Upper lobe of left lung (tissue), 6 donors: Measurements from ENCODE around the gene OSBPL8. TPM values are rescaled to one million over a fixed set of nuclear protein-coding genes. Genes with fewer than 3 reads are reported as not detected.

ENCODE experiments used
- ATAC-seq, 2 donors: fragments of 200-7000 bp; cut with Tn5 transposase; one replicate each; pipeline ENCODE4 v1.9.1; 2022; ENCODE audit warnings: mild to moderate bottlenecking in 2 of 2, moderate library complexity in 2 of 2; ENCODE audit not compliant: low FRiP score in 2 of 2
- DNase-seq, 2 donors: peaks; one replicate each; pipeline ENCODE4 v3.0.0-alpha.2; 2019 to 2020
- H3K27ac ChIP-seq, 4 donors: fragments of 200-600 bp; sonication (generic); one replicate each; pipeline ENCODE4 v1.5.1; 2016 to 2019
- H3K27me3 ChIP-seq, 4 donors: fragments of 200-600 bp; sonication (generic); one replicate each; pipeline ENCODE4 v1.5.1; 2017 to 2019
- H3K36me3 ChIP-seq, 4 donors: fragments of 200-600 bp; sonication (generic); one replicate each; pipeline ENCODE4 v1.5.1; 2016 to 2019
- H3K4me1 ChIP-seq, 4 donors: fragments of 200-600 bp; sonication (generic); one replicate each; pipeline ENCODE4 v1.5.1; 2018 to 2019
- H3K4me3 ChIP-seq, 4 donors: fragments of 200-600 bp; sonication (generic); one replicate each; pipeline ENCODE4 v1.5.1; 2017 to 2019; ENCODE audit warnings: mild to moderate bottlenecking in 2 of 4, moderate library complexity in 1 of 4
- H3K9me3 ChIP-seq, 4 donors: fragments of 200-600 bp; sonication (generic); one replicate each; pipeline ENCODE4 v1.5.1; 2018 to 2019
- EP300 ChIP-seq, 4 donors: sonication (generic); formaldehyde crosslinking; IDR thresholded peaks; one replicate each; pipeline ENCODE4 v1.5.1; 2017; ENCODE audit warnings: antibody characterized with exemption in 4 of 4, control low read depth in 2 of 4
- POLR2A ChIP-seq, 4 donors: fragments of 450-650 bp; IDR thresholded peaks; one replicate each; pipeline ENCODE4 v1.5.1; 2016 to 2017; ENCODE audit warnings: antibody characterized with exemption in 4 of 4, mild to moderate bottlenecking in 2 of 4
- POLR2AphosphoS5 ChIP-seq, 2 donors: sonication (generic); formaldehyde crosslinking; IDR thresholded peaks; one replicate each; pipeline ENCODE4 v1.5.1; 2017; ENCODE audit warnings: antibody characterized with exemption in 2 of 2
- WGBS, 2 donors: methylation state at CpG; one replicate each; pipeline ENCODE4 v1.1.5; 2017 to 2018; 5-methylcytosine and 5-hydroxymethylcytosine counted together
- total RNA-seq, 6 donors: library from RNA; depleted of rRNA in 4 of 6; stranded (reverse); fragments of >200 nt in 4 of 6; gene quantifications; one replicate each; pipeline versions ENCODE4 v1.1.0 to v1.2.1, GENCODE V29; 2016 to 2021
- TF ChIP-seq, protein P1 (sequence below), 6 experiments: fragments of 450-650 bp in 4 of 6; fragments of 200-600 bp in 2 of 6; sonication (generic) in 2 of 6; IDR thresholded peaks; one replicate each; pipeline ENCODE4 v1.5.1; 2016 to 2019; ENCODE audit warnings: antibody characterized with exemption in 6 of 6
- donor health status: DM: no; HTN: no; CAD: no; lungs with moderate emphysema.
- donor health status: DM: no; HTN: yes; CAD: no; lungs with severe emphysema.

The OSBPL8 gene
- total RNA-seq, 6 donors from 2014 or later: 35.6 to 103 (median 73.3) TPM

DNA sequence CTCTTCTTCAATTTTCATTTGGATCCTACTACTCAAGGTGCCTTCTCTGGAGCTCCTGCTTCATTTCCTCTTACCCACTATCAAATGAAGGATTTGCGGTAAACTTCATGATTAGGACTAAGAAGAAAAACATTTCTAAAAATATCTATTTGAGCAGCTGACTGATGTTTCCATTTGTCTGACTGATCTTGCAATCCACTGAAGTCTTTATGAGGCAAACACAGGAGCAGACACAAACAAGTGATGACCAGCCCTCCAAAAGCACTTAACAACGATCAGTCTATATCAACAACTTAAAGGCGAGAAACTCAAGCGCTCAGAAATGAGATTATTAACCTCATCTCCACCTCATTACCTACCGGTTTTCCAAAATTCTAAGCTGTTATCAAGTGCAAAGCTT lies 26.2 kb downstream of the OSBPL8 start:
- 70 to 80% methylated on average over 5 of the region's 5 CpGs for WGBS, 2 donors
- Histone ChIP-seq H3K9me3 (no peaks in the 10 kb centered on the region), H3K27me3 (no peaks in the 10 kb centered on the region), H3K4me1 (peaks cover 0 to 6% (median 1%) of the 10 kb centered on the region in 4 donors), H3K4me3 (no peak overlapping the region), H3K27ac (no peak overlapping the region), H3K36me3 (peaks cover 0 to 3% (median 0%) of the 10 kb centered on the region in 4 donors)
- DNase-seq (no peak), ATAC-seq (no peak)
- TF ChIP-seq POLR2A (IDR thresholded peaks at IDR 0.05) (no peak), POLR2AphosphoS5 (IDR thresholded peaks at IDR 0.05) (no peak), EP300 (IDR thresholded peaks at IDR 0.05) (no peak)
- TF ChIP-seq, protein P1, sequence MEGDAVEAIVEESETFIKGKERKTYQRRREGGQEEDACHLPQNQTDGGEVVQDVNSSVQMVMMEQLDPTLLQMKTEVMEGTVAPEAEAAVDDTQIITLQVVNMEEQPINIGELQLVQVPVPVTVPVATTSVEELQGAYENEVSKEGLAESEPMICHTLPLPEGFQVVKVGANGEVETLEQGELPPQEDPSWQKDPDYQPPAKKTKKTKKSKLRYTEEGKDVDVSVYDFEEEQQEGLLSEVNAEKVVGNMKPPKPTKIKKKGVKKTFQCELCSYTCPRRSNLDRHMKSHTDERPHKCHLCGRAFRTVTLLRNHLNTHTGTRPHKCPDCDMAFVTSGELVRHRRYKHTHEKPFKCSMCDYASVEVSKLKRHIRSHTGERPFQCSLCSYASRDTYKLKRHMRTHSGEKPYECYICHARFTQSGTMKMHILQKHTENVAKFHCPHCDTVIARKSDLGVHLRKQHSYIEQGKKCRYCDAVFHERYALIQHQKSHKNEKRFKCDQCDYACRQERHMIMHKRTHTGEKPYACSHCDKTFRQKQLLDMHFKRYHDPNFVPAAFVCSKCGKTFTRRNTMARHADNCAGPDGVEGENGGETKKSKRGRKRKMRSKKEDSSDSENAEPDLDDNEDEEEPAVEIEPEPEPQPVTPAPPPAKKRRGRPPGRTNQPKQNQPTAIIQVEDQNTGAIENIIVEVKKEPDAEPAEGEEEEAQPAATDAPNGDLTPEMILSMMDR (IDR thresholded peaks at IDR 0.05): no peak

DNA sequence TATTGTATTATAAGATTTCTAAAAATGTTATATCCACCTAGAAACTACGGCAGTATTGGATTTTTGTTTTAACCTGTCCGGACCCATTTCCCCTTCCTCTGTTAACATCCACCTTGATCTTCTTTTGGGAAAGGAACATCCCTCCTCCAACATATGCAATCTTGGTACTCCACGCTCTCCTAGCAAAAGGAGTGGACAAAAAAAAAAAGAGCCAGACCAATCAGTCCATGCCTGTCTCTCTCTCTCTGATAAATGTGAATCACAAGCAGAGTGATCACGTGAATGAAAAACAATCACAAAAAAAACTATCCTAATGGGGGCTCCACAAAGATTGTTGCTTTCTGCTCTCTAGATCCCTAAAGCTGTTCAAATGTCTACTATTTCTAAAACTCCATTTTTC lies 27.1 kb downstream of the OSBPL8 start:
- Histone ChIP-seq H3K4me1 (peaks cover 0 to 6% (median 1%) of the 10 kb centered on the region in 4 donors), H3K27me3 (no peaks in the 10 kb centered on the region), H3K36me3 (peaks cover 0 to 2% (median 0%) of the 10 kb centered on the region in 4 donors), H3K27ac (no peak overlapping the region), H3K4me3 (no peak overlapping the region), H3K9me3 (no peaks in the 10 kb centered on the region)
- TF ChIP-seq POLR2A (IDR thresholded peaks at IDR 0.05): no peak
- TF ChIP-seq POLR2AphosphoS5 (IDR thresholded peaks at IDR 0.05): no peak
- TF ChIP-seq, protein P1 (IDR thresholded peaks at IDR 0.05): no peak
- no peak for TF ChIP-seq EP300 (IDR thresholded peaks at IDR 0.05)
- DNase-seq (no peak), ATAC-seq (no peak)
- 93 to 98% methylated on average over 4 of the region's 4 CpGs for WGBS, 2 donors

DNA sequence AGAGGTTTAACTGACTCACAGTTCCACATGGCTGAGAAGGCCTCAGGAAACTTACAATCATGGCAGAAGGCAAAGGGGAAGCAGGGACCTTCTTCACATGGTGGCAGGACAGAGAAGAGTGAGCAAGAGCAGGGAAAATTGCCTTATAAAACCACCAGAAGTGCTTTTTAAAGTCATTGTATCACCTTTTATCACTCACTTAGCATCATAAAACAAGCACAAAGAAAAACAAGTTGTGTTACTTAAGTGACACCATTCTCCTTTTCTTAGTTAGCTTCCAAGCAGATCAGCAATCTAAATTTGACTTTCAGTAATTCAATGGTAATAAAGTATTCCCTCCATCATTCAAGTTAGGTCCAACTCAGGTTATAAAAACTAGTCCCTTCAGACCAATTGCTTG lies 28.5 kb downstream of the OSBPL8 start:
- DNase-seq (no peak), ATAC-seq (no peak)
- H3K4me3 ChIP-seq: no peak overlapping the region
- H3K27ac ChIP-seq: no peak overlapping the region
- H3K9me3 ChIP-seq: no peaks in the 10 kb centered on the region
- H3K4me1 ChIP-seq: peaks cover 0 to 6% (median 1%) of the 10 kb centered on the region in 4 donors
- no peaks in the 10 kb centered on the region for H3K27me3 ChIP-seq
- no peaks in the 10 kb centered on the region for H3K36me3 ChIP-seq
- TF ChIP-seq POLR2AphosphoS5 (IDR thresholded peaks at IDR 0.05) (no peak), POLR2A (IDR thresholded peaks at IDR 0.05) (no peak)
- TF ChIP-seq, protein P1 (IDR thresholded peaks at IDR 0.05): no peak

DNA sequence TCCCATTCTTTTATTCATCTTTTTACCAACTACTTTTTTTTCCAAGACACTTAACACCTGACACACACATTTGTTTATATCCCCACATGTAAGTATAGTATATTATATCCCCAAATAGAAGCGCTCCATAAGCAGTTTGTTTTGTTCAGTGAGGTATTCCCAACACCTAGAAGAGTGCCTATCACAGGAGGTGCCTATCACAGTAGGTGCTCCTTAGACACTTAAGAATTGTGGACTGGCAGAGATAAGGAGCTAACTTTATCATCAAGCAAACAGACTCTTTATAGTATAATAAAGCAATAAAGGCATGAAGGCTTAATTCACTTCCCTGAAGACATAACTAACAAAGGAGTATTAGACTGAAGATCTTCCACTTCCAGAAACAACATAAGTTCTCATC lies 29.1 kb downstream of the OSBPL8 start:
- no peak for DNase-seq
- 94 to 95% methylated on average over 1 of the region's 1 CpG for WGBS, 2 donors
- H3K27me3 ChIP-seq: no peaks in the 10 kb centered on the region
- no peak for ATAC-seq
- no peak overlapping the region for H3K27ac ChIP-seq
- no peak overlapping the region for H3K4me3 ChIP-seq
- TF ChIP-seq, protein P1 (IDR thresholded peaks at IDR 0.05): no peak
- H3K36me3 ChIP-seq: no peaks in the 10 kb centered on the region
- H3K9me3 ChIP-seq: no peaks in the 10 kb centered on the region
- H3K4me1 ChIP-seq: peaks cover 0 to 6% (median 1%) of the 10 kb centered on the region in 4 donors

DNA sequence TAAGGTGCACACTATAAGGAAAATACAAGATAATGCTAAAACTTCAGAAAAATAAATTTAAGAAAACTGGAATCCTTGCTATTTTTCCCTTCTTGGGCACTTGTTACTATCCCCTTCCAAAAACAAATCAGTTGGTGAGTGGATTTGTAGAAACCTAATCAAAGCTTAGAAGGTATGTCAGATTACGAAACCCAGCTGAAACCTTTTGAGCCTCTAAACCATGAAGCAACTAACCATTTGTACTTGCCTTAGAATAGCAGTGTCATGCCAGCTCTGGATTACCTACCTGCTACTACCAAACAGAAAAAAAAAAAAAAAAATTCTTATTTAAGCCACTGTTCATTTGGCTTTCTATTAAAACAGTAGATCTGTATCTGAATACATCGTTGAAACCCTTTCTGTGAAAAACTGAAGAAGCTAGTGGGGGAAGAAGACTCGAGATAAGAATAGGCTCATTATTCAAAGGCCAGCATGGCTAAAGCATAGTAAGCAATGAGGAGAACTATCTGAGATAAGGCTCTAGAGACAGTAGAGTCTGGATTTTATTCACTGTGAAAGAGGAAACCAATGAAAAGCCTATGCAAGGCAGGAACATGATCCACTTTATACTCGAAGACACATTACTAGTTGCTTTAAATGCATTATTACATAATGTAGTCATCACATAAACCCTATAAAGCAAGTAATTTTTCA lies 30.2 kb downstream of the OSBPL8 start:
- no peaks in the 10 kb centered on the region for H3K27me3 ChIP-seq
- H3K9me3 ChIP-seq: no peaks in the 10 kb centered on the region
- H3K27ac ChIP-seq: no peak overlapping the region
- no peaks in the 10 kb centered on the region for H3K36me3 ChIP-seq
- 53 to 77% methylated on average over 4 of the region's 4 CpGs for WGBS, 2 donors
- no peak for ATAC-seq
- DNase-seq: no peak
- H3K4me1 ChIP-seq: peaks cover 0 to 6% (median 1%) of the 10 kb centered on the region in 4 donors
- TF ChIP-seq POLR2AphosphoS5 (IDR thresholded peaks at IDR 0.05): no peak
- TF ChIP-seq, protein P1 (IDR thresholded peaks at IDR 0.05): no peak
- TF ChIP-seq POLR2A (IDR thresholded peaks at IDR 0.05): no peak
- TF ChIP-seq EP300 (IDR thresholded peaks at IDR 0.05): no peak
- H3K4me3 ChIP-seq: no peak overlapping the region
